IPS-15b (cell line): ENCODE data around the gene MROH2A.
"Not testable (repeated sequence)": the region's sequence is repeated elsewhere in the genome, so short reads cannot be mapped to it uniquely, and the experiment has no call there.

ENCODE experiments used
- H3K27me3 ChIP-seq: one replicate; pipeline ENCODE4 v1.6.1; 2013; ENCODE audit warnings: low read length; ENCODE audit not compliant: control insufficient read depth, insufficient read depth
- H3K36me3 ChIP-seq: one replicate; pipeline ENCODE4 v1.6.1; 2013; ENCODE audit warnings: low read length; ENCODE audit not compliant: control insufficient read depth, insufficient read depth
- H3K4me1 ChIP-seq: one replicate; pipeline ENCODE4 v1.6.1; 2013; ENCODE audit warnings: mild to moderate bottlenecking, low read length; ENCODE audit not compliant: control insufficient read depth, insufficient read depth
- H3K4me3 ChIP-seq: one replicate; pipeline ENCODE4 v1.5.1; 2013; ENCODE audit warnings: low read depth, low read length
- H3K9ac ChIP-seq: one replicate; pipeline ENCODE4 v1.6.1; 2013; ENCODE audit warnings: low read depth, mild to moderate bottlenecking, low read length
- H3K9me3 ChIP-seq: one replicate; pipeline ENCODE4 v1.6.1; 2013; ENCODE audit warnings: mild to moderate bottlenecking, low read length; ENCODE audit not compliant: control insufficient read depth, insufficient read depth

The MROH2A gene

DNA sequence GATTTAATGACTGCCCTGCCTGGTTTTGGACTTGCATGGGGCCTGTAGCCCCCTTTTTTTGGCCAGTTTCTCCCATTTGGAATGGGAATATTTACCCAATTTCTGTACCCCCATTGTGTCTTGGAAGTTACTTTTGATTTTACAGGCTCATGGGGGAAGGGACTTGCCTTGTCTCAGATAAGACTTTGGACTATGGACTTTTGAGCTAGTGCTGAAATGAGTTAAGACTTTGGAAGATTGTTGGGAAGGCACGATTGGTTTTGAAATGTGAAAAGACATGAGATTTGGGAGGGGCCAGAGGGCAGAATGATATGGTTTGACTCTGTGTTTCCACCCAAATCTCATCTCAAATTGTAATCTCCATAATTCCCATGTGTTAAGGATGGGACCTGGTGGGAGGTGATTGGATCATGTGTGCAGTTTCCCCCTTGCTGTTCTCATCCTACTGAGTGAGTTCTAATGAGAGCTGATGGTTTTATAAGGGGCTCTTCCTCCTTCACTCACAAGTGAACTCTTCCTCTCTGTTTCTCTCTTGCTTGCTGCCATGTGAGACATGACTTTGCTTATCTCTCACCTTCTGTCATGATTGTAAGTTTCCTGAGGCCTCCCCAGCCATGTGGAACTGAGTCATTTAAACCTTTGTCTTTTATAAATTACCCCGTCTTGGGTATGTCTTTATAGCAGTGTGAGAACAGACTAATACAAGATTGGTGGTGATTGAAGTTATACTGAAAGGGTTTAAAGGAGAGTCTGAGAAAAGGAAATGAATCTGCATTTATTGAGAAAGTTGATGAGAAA is 26.7 kb upstream of the MROH2A start:
- not testable (repeated sequence) for H3K4me1 ChIP-seq, H3K9me3 ChIP-seq, H3K9ac ChIP-seq

GRCh38 chr2:233754872-233755611 is 23.1 kb upstream of the MROH2A start:
- Histone ChIP-seq H3K36me3 (no peaks in the 10 kb centered on the region), H3K9me3 (no peaks in the 10 kb centered on the region), H3K4me1 (no peaks in the 10 kb centered on the region), H3K4me3 (no peak overlapping the region), H3K27me3 (no peaks in the 10 kb centered on the region), H3K9ac (no peak overlapping the region)

More for the DNA sequence above, 26.7 kb upstream of the MROH2A start:
- H3K4me3 ChIP-seq, H3K36me3 ChIP-seq, H3K27me3 ChIP-seq: not testable (repeated sequence)

GRCh38 chr2:233756429-233757081 is 21.6 kb upstream of the MROH2A start:
- H3K9me3 ChIP-seq, result no peaks in the 10 kb centered on the region
- no peaks in the 10 kb centered on the region for H3K36me3 ChIP-seq
- H3K27me3 ChIP-seq, result no peaks in the 10 kb centered on the region
- no peak overlapping the region for H3K4me3 ChIP-seq
- no peak overlapping the region for H3K9ac ChIP-seq
- H3K4me1 ChIP-seq, result no peaks in the 10 kb centered on the region

GRCh38 chr2:233758141-233758540 is 20.0 kb upstream of the MROH2A start:
- no peaks in the 10 kb centered on the region for H3K9me3 ChIP-seq
- no peaks in the 10 kb centered on the region for H3K4me1 ChIP-seq
- no peaks in the 10 kb centered on the region for H3K36me3 ChIP-seq
- H3K27me3 ChIP-seq, result no peaks in the 10 kb centered on the region
- H3K9ac ChIP-seq, result no peak overlapping the region
- H3K4me3 ChIP-seq, result no peak overlapping the region

- Histone ChIP-seq H3K4me1 (no peaks in the 10 kb centered on the region), H3K36me3 (no peaks in the 10 kb centered on the region), H3K9ac (no peak overlapping the region), H3K27me3 (no peaks in the 10 kb centered on the region), H3K4me3 (no peak overlapping the region), H3K9me3 (no peaks in the 10 kb centered on the region)
Measured at GRCh38 chr2:233758849-233759248, 19.3 kb upstream of the MROH2A start.

DNA sequence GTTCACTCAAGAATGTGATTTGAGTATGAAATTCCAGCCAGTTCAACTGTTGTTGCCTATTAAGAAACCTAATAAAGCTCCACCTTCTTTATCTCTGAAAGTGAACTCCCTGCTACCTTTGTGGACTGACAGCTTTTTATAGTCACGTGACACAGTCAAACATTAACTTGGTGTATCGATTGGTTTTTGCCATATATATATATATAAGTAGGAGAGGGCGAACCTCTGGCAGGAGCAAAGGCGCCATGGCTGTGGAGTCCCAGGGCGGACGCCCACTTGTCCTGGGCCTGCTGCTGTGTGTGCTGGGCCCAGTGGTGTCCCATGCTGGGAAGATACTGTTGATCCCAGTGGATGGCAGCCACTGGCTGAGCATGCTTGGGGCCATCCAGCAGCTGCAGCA is 18.1 kb upstream of the MROH2A start, which contains the start of gene UGT1A1:
Gene UGT1A1, plus strand, starts transcription at position 228 of the 400 bp plus-strand sequence. Its CDS starts 18 bp downstream, at position 246.
- H3K4me3 ChIP-seq, result no peak within 1 kb of the TSS
- no peaks in the 10 kb centered on the region for H3K9me3 ChIP-seq
- H3K36me3 ChIP-seq, result no peaks in the 10 kb centered on the region
- H3K4me1 ChIP-seq, result no peaks in the 10 kb centered on the region
- no peak within 1 kb of the TSS for H3K9ac ChIP-seq
- H3K27me3 ChIP-seq, result no peaks in the 10 kb centered on the region

DNA sequence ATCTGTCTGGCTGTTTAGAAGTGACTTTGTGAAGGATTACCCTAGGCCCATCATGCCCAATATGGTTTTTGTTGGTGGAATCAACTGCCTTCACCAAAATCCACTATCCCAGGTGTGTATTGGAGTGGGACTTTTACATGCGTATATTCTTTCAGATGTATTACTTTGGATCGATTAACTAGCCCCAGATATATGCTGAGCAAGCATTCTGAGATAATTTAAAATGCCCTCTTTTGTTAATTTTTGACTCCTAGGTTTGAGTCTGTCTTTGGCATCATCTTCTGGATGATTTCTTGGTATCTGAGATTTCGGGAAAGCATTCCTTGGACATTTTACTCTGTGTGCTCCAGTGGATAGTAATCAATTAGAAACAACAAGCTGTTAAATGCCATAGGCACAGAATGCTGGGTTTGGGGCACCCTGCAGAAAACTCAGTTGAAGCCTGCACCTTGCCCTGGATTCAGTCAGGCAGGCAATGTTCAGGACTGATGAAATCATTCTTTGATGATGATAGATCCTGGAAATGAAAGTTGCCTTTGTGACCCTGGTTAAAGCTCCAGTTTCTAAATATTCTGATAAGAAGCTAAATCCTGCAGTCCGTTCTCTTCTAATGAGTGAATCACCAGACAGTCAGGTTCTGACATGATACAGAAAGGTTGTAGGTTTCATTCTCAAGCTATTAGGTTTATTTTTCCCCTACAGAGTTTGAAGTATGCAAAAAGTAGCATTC is 16.9 kb upstream of the MROH2A start:
- Histone ChIP-seq H3K9ac (no peak overlapping the region), H3K9me3 (no peaks in the 10 kb centered on the region), H3K4me1 (no peaks in the 10 kb centered on the region), H3K27me3 (no peaks in the 10 kb centered on the region), H3K36me3 (no peaks in the 10 kb centered on the region), H3K4me3 (no peak overlapping the region)

- no peak overlapping the region for H3K9ac ChIP-seq
- no peaks in the 10 kb centered on the region for H3K36me3 ChIP-seq
- no peaks in the 10 kb centered on the region for H3K27me3 ChIP-seq
- H3K9me3 ChIP-seq, result no peaks in the 10 kb centered on the region
- no peak overlapping the region for H3K4me3 ChIP-seq
- H3K4me1 ChIP-seq, result no peaks in the 10 kb centered on the region
Measured at GRCh38 chr2:233764264-233764663, 13.9 kb upstream of the MROH2A start.

DNA sequence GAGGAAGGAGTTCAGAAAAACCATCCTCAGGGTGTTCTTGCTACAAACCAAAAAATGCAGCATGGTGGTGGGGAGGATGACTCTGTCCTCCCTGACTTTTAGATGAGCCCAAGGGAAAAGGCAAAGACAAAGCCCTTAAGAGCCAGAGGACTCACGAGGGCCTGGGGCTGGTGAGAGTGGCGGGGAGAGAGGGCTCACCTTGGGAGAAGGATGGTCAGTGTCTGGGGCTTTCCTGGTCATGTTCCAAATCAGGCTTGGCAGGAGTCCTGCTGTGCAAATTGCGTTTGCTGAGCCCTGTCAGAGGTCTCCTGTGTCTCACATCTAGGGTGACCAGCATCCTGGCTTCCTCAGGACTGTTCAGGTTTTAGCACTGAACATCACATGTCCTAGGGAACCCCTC is 13.4 kb upstream of the MROH2A start:
- Histone ChIP-seq H3K36me3 (no peaks in the 10 kb centered on the region), H3K9me3 (no peaks in the 10 kb centered on the region), H3K9ac (no peak overlapping the region), H3K4me3 (no peak overlapping the region), H3K4me1 (no peaks in the 10 kb centered on the region), H3K27me3 (no peaks in the 10 kb centered on the region)

GRCh38 chr2:233766416-233766815 is 11.7 kb upstream of the MROH2A start:
- Histone ChIP-seq H3K4me3 (no peak overlapping the region), H3K9ac (no peak overlapping the region), H3K36me3 (no peaks in the 10 kb centered on the region), H3K9me3 (no peaks in the 10 kb centered on the region), H3K4me1 (no peaks in the 10 kb centered on the region), H3K27me3 (no peaks in the 10 kb centered on the region)

DNA sequence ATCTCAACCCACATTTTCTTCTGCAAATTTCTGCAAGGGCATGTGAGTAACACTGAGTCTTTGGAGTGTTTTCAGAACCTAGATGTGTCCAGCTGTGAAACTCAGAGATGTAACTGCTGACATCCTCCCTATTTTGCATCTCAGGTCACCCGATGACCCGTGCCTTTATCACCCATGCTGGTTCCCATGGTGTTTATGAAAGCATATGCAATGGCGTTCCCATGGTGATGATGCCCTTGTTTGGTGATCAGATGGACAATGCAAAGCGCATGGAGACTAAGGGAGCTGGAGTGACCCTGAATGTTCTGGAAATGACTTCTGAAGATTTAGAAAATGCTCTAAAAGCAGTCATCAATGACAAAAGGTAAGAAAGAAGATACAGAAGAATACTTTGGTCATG is 10.1 kb upstream of the MROH2A start:
- no peak overlapping the region for H3K9ac ChIP-seq
- no peak overlapping the region for H3K4me3 ChIP-seq
- no peaks in the 10 kb centered on the region for H3K4me1 ChIP-seq
- no peaks in the 10 kb centered on the region for H3K27me3 ChIP-seq
- H3K36me3 ChIP-seq, result no peaks in the 10 kb centered on the region
- H3K9me3 ChIP-seq, result no peaks in the 10 kb centered on the region
